GM12873 (cell line): ENCODE measurements around the gene MAP3K19.

Experiments used
- CTCF ChIP-seq: IDR thresholded peaks from 2 replicates; pipeline ENCODE4 v1.5.1; 2012; ENCODE audit warnings: low read depth, mild to moderate bottlenecking, moderate library complexity, low read length, control low read depth; ENCODE audit not compliant: insufficient read depth; ENCODE audit errors: missing control alignments

MAP3K19 gene

GRCh38 chr2:135086222-135086621 lies 39.0 kb upstream of the MAP3K19 start:
- no peak for TF ChIP-seq CTCF

- no peak for TF ChIP-seq CTCF
These were observed 31.2 kb upstream of the MAP3K19 start for GRCh38 chr2:135078417-135078816.

GRCh38 chr2:135076556-135076955 lies 29.3 kb upstream of the MAP3K19 start:
- TF ChIP-seq CTCF = no peak

GRCh38 chr2:135074216-135074615 lies 27.0 kb upstream of the MAP3K19 start:
- no peak for TF ChIP-seq CTCF

- TF ChIP-seq CTCF = no peak
These were observed 25.1 kb upstream of the MAP3K19 start for GRCh38 chr2:135072125-135072997.

- no peak for TF ChIP-seq CTCF
These were observed 19.5 kb upstream of the MAP3K19 start for GRCh38 chr2:135066710-135067109.

GRCh38 chr2:135064149-135064548 lies 16.9 kb upstream of the MAP3K19 start:
- TF ChIP-seq CTCF = no peak
